ENCODE measurements around the gene NANOGP8.
A peak's percentile ranks its signal among the peaks of the same experiment; 100 is the strongest.

The NANOGP8 gene

DNA sequence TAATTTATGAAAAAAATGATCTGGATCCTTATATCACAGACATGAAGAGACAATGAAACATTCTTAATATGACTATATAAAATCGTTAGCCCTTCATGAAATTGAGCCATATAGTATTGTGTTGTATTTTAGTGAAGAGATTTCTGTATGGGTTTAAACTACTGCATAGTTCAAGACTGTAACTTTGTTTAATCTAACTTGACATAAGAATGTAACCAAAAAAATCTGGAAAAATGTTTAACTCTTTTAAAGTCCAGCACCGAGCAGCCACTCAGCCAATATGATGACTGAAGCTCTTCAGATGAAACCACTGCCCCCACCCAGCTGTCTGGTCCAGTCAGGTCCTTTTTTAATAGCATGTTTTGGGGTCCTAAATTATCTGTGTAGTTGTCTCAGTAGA is 4.9 kb downstream of the NANOGP8 start:
- H3K4me3 ChIP-seq (ENCODE audit: low read depth, low read length): no peak overlapping the region
- TF ChIP-seq, protein P1, sequence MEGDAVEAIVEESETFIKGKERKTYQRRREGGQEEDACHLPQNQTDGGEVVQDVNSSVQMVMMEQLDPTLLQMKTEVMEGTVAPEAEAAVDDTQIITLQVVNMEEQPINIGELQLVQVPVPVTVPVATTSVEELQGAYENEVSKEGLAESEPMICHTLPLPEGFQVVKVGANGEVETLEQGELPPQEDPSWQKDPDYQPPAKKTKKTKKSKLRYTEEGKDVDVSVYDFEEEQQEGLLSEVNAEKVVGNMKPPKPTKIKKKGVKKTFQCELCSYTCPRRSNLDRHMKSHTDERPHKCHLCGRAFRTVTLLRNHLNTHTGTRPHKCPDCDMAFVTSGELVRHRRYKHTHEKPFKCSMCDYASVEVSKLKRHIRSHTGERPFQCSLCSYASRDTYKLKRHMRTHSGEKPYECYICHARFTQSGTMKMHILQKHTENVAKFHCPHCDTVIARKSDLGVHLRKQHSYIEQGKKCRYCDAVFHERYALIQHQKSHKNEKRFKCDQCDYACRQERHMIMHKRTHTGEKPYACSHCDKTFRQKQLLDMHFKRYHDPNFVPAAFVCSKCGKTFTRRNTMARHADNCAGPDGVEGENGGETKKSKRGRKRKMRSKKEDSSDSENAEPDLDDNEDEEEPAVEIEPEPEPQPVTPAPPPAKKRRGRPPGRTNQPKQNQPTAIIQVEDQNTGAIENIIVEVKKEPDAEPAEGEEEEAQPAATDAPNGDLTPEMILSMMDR (IDR thresholded peaks at IDR 0.05; ENCODE audit: low read depth, low read length): no peak

DNA sequence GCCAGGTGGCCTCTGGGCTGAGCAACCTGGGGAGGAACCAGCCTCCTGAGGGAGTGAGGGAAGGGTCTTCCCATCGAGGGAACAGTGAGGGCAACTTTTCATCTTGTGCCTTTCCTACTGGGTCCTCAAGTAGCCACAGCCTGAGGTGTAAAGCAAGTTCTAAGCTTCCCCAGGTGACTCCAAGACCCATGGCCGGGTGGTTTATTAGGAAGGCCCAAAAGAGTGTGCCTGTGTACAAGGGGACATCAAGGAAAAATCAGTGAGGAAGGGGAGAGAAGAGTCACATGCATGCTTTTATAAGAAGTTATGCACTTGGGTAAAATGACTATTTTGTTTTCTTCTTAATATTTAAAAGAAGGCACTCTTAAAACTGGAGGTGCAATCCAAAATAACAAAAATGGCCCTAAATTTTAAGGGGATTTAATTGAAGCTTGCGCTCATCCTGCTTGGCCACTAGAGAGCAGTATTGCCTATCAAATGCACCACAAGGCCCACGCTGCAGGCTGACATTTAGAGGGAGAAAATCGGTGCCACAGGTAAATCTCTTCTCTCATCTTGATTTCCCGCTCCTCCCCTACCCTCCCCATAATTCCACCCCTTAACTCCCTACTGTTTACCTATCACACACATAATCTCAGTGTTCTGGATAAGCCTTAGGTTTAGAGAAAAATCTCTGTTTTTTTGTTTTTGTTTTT is 6.7 kb downstream of the NANOGP8 start:
- TF ChIP-seq, protein P1 (IDR thresholded peaks at IDR 0.05; ENCODE audit: low read depth, low read length): peak; percentile 56
- no peak overlapping the region for H3K4me3 ChIP-seq (ENCODE audit: low read depth, low read length)

DNA sequence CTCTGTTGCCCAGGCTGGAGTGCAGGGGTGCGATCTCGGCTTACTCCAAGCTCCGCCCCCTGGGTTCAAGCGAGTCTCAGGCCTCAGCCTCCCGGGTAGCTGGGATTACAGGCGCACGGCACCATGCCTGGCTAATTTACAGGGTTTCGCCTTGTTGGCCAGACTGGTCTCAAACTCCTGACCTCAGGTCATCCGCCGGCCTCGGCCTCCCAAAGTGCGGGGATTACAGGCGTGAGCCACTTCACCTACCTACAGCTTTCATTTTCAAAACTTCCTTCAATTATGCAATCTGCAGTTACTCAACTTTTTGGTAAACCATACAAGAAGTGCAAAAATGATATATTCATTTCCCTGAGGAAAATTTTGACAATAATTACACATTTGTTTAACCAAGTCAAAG is 14.0 kb downstream of the NANOGP8 start:
- H3K4me3 ChIP-seq (ENCODE audit: low read depth, low read length): no peak overlapping the region

DNA sequence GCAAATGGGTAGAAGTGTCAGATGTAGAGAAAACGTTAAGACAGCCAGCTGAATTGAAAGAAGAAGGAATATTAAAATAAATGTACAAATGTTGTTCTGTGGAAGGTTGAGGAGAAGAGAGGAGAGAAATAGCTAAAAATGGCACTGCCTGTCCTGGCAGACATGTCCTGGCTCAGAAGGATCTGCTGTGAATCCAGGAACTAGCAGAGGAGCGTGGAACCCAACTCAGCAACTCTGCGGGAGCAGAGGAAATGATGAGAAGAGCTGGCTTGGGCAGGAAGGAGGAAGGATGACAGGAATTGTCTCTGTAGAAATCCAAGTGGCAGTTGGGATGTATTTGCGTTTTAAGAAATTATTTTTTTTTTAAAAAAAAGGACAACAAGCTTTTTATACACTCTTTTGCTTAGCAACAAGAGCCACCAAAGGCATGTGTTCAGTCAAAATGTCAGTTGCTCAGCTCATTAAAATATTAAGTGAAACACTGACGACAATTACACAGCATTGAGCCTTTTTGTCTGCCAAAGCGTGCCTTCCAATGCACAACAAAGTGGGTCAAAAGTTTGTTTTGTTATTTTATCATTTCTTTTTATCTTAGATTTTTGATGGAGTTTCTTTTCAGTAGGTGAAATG is 16.1 kb downstream of the NANOGP8 start:
- TF ChIP-seq, protein P1 (IDR thresholded peaks at IDR 0.05; ENCODE audit: low read depth, low read length): no peak
- H3K4me3 ChIP-seq (ENCODE audit: low read depth, low read length): no peak overlapping the region

More for the DNA sequence above, 14.0 kb downstream of the NANOGP8 start:
- TF ChIP-seq, protein P1 (IDR thresholded peaks at IDR 0.05; ENCODE audit: low read depth, low read length): no peak

DNA sequence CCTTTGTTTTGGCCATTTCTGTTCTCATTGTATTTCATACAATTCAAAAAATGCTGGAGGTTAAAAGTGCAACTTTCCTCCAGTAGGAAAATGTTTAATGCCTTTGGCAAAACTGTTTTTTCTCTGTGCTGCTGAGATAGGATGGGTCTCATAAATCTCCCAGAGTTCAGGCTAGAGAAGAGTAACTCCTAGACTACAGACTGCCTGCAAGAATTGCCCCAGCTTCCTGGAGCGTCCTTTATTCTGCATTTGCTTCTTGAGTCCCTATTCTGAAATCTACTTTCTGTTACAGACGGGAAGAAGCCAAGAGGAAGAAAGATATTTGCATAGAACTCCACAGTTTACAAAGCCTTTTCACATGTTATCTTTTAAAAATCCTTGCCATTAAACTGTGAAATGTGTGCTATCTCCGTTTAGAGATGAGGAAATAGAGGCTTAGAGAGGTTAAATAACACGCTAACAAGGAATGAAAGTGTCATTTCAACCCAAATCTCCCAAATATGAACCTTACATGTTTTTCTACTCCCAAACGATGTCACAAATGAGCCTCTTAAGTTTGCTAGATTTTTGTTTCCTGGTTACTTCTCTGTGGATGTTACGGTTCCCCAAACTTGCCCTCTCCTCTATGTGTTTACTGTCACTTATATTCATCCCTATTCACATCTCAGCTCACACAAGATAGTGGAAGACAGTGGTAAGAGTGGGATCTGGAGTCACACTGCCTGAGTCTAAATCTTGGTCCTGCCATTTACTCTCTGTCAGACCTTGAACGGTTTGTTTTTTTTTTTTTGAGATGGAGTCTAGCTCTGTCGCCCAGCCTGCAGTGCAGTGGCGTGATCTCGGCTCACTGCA is 17.4 kb downstream of the NANOGP8 start:
- H3K4me3 ChIP-seq (ENCODE audit: low read depth, low read length): no peak overlapping the region
- TF ChIP-seq, protein P1 (IDR thresholded peaks at IDR 0.05; ENCODE audit: low read depth, low read length): no peak

DNA sequence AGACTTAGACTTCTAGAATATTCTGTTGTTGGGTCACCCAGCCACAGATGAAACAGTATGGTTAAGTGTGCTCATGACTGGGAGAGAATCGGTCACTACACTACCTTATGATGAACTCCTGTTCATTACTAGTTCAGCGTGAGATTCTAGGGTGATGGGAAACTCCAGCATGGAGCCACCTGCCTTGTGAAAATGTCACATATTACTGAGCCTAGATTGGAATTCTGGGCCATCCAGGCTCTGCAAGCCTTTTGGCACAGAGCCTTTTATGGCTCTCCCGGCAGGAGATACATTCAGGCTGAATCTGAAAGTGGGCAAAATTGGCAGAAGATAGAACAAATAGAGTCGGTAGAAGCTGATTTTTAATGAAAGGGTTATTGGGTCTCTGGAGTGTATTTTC is 19.0 kb downstream of the NANOGP8 start:
- H3K4me3 ChIP-seq (ENCODE audit: low read depth, low read length): no peak overlapping the region
- TF ChIP-seq, protein P1 (IDR thresholded peaks at IDR 0.05; ENCODE audit: low read depth, low read length): no peak

Data from WI38 (cell line).